H1 (cell line): ENCODE measurements around the gene TMPO. TPM values are rescaled to one million over a fixed set of nuclear protein-coding genes. Genes with fewer than 3 reads are reported as not detected.

Experiments
- BCL11A ChIP-seq, 2 experiments: IDR thresholded peaks; one replicate each; pipeline ENCODE4 v1.6.1; 2011; ENCODE audit warnings: low read depth in 2 of 2, low read length in 2 of 2, mild to moderate bottlenecking in 2 of 2
- CHD2 ChIP-seq: IDR thresholded peaks from 2 replicates; pipeline ENCODE4 v1.6.1; 2012; ENCODE audit warnings: low read length, improper control_type of control experiment
- EP300 ChIP-seq, 2 experiments: IDR thresholded peaks; 1 replicate in 1 of 2; 2 replicates in 1 of 2; pipeline ENCODE4 v1.6.1; 2011 to 2012; ENCODE audit warnings: low read depth in 2 of 2, low read length in 2 of 2, mild to moderate bottlenecking in 2 of 2, borderline replicate concordance in 1 of 2, inconsistent platforms in 1 of 2, moderate library complexity in 1 of 2
- HDAC2 ChIP-seq, 2 experiments: fragments of 300-600 bp in 1 of 2; sonication (generic) in 1 of 2; IDR thresholded peaks; 2 replicates each; pipeline ENCODE4 v1.6.1; 2011 to 2012; ENCODE audit warnings: low read depth in 2 of 2, low read length in 2 of 2, mild to moderate bottlenecking in 2 of 2, moderate library complexity in 2 of 2, borderline replicate concordance in 1 of 2, inconsistent platforms in 1 of 2
- POLR2A ChIP-seq, 2 experiments: IDR thresholded peaks; 1 replicate in 1 of 2; 2 replicates in 1 of 2; pipeline ENCODE4 v1.6.1; 2011; ENCODE audit warnings: low read depth in 2 of 2, low read length in 2 of 2, mild to moderate bottlenecking in 2 of 2; ENCODE audit errors: control extremely low read depth in 1 of 2
- polyA plus RNA-seq, 7 experiments: library from polyadenylated mRNA; depleted of rRNA in 3 of 7; stranded (reverse) in 5 of 7; unstranded in 2 of 7; fragments of >200 nt in 5 of 7; fragments of 200-250 nt in 2 of 7; gene quantifications; 1 replicate in 5 of 7; 2 replicates in 1 of 7; 4 replicates in 1 of 7; pipeline versions ENCODE4 v1.2.1 to v1.2.3, GENCODE V29; 2011 to 2013; ENCODE audit warnings: missing spikeins in 2 of 7, mixed read lengths in 2 of 7
- total RNA-seq: library from RNA; stranded (reverse); fragmentation: NEBNext Ultra II Directional; extraction: Animal tissue kit (Norgen Biotek cat#: 25700); gene quantifications from 2 replicates; pipeline ENCODE4 v1.2.1, GENCODE V29; 2021

The TMPO gene
- total and polyA plus RNA-seq, 2 of the 8 experiments (the other 6 are each of a cell fraction or from before 2014, with no cell fraction given): 43.9 to 195 TPM

- TF ChIP-seq EP300 (IDR thresholded peaks at IDR 0.05; ENCODE audit: borderline replicate concordance in 1 of 2, low read depth in 2 of 2, low read length in 2 of 2): no peak
- no peak for TF ChIP-seq POLR2A (IDR thresholded peaks at IDR 0.05; ENCODE audit: control extremely low read depth in 1 of 2, low read depth in 2 of 2, low read length in 2 of 2)
- TF ChIP-seq BCL11A (IDR thresholded peaks at IDR 0.05; ENCODE audit: low read depth in 2 of 2, low read length in 2 of 2): no peak
- TF ChIP-seq HDAC2 (IDR thresholded peaks at IDR 0.05; ENCODE audit: borderline replicate concordance in 1 of 2, low read depth in 2 of 2, low read length in 2 of 2): no peak
- TF ChIP-seq CHD2: no peak
These were observed 4.0 kb downstream of the TMPO start (continued) for GRCh38 chr12:98519257-98519907.
